Right renal cortex interstitium (tissue), 3 donors: ENCODE results near the gene PEX6. TPM values are rescaled to one million over a fixed set of nuclear protein-coding genes. Genes with fewer than 3 reads are reported as not detected.
"Not testable (repeated sequence)": the region's sequence is repeated elsewhere in the genome, so short reads cannot be mapped to it uniquely, and the experiment has no call there.

Experiments used
- DNase-seq, 3 donors: peaks; one replicate each; pipeline ENCODE4 v3.0.0-alpha.2; 2013; ENCODE audit warnings: low read depth in 3 of 3, low spot score in 2 of 3
- polyA plus RNA-seq, 3 donors: library from polyadenylated mRNA; unstranded; fragments of 120-200 nt; gene quantifications; one replicate each; pipeline ENCODE4 v1.2.1, GENCODE V29; 2013; ENCODE audit not compliant: insufficient read length in 3 of 3

Gene PEX6
- polyA plus RNA-seq, 3 donors, result 18.1 to 20.0 (median 18.7) TPM

- DNase-seq, result no peak
These were observed 26.9 kb upstream of the PEX6 start for GRCh38 chr6:43005844-43006243.

DNA sequence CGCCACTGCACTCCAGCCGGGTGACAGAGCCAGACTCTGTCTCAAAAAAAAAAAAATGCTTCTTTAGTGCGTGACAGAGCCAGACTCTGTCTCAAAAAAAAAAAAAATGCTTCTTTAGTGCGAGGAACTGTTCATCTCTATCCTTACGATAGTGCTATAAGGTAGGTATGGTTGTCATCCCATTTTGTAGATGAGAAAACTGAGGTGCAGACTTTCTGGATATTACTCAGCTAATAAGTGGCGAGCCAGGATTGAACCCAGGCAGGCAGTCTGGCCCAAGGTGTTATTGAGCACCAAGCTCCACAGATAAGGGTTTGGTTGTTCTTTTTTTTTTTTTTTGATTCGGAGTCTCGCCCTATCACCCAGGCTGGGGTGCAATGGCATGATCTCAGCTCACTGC, 22.9 kb upstream of the PEX6 start:
- DNase-seq, result no peak

GRCh38 chr6:42998205-42998604, 19.2 kb upstream of the PEX6 start:
- not testable (repeated sequence) for DNase-seq

DNA sequence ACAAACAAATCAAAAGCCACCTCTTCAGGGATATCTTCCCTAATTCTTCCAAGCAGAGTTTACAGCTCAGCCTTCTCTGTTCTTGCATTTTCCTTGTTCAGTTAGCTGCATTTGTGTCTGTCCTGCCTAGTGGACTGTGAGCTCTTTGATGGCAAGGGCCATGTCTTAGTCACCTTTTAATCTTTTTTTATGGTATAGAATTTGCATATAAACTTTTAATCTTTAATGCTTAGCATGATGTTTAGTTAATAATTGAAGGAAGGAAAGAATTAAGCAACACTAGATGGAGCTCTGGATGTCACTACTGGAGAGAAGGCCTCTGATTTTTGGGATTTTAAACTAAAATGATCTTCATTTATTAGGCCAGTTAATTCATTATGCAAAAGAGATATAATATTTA, 17.5 kb upstream of the PEX6 start:
- DNase-seq, result no peak

- no peak for DNase-seq
These were observed 14.5 kb upstream of the PEX6 start for GRCh38 chr6:42993445-42993844.

GRCh38 chr6:42989923-42990322, 10.9 kb upstream of the PEX6 start:
- no peak for DNase-seq

DNA sequence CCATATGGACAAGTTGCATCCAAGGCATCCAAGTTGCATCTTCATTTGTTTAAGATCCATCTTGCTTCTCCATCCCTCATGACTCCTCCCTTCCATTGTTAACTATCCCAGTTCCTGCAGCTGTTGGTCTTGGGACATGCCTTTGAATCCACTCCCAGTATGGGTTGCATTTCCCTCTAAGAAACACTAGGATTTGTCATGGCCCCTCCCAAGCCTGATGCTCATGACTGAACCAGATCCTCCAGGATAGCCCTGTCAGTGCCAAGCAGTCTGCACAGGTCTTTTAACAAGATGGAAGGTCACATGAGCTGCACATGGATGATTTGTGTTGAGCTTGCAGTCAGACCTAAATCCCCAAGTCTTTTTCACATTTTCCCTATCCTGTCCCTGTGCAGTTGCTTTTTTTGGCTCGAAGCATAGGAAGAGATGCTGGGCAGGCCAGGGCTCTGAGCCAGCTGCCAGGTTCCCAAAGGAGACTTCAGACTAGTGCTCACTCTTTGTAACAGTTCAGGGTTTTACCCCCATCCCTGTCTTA, 9.6 kb upstream of the PEX6 start:
- no peak for DNase-seq

DNA sequence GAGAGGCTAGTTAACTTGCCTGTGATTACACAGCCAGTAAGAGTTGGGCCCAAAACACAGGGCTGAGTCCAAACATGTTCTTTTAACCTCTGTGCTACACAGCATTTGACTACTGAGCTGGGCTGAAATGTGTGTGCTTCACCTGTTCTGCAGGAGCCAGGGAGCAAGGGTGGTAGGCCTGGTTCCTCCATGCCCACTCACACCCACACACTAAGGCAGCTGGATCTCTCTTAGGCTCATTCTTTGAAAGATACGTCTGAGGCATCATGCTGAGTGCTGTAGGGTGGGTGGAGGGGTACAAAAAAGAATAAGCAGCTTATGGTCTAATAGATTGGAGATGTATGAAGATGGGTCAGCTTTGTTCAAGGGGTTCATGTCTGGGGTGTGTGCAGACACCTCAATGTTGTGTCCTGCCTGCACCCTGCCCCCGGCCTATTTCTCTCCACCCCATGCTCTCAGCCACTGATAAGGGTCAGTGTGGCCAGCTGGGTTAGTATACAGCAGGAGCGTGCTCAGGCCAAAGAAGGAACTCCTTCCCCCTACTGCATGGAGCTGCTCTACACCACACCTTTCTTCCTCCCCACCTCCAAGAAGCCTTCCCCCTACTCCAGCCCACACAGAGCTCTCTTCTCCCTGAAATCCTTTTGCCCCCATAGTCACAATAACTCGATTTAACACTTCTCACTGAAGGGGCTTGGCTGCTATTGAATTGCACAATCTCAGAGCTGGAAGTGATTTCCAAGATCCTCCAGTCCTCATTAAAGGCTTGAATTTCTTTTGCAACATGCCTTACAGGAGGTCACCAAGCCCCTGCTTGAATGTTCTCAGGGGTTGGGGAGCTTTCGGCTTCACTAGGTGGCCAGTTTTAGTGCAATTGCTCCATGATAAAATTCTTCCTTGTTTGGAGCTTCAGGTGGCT, 8.8 kb upstream of the PEX6 start:
- DNase-seq, result no peak

GRCh38 chr6:42984924-42985475, 6.0 kb upstream of the PEX6 start:
- no peak for DNase-seq

DNA sequence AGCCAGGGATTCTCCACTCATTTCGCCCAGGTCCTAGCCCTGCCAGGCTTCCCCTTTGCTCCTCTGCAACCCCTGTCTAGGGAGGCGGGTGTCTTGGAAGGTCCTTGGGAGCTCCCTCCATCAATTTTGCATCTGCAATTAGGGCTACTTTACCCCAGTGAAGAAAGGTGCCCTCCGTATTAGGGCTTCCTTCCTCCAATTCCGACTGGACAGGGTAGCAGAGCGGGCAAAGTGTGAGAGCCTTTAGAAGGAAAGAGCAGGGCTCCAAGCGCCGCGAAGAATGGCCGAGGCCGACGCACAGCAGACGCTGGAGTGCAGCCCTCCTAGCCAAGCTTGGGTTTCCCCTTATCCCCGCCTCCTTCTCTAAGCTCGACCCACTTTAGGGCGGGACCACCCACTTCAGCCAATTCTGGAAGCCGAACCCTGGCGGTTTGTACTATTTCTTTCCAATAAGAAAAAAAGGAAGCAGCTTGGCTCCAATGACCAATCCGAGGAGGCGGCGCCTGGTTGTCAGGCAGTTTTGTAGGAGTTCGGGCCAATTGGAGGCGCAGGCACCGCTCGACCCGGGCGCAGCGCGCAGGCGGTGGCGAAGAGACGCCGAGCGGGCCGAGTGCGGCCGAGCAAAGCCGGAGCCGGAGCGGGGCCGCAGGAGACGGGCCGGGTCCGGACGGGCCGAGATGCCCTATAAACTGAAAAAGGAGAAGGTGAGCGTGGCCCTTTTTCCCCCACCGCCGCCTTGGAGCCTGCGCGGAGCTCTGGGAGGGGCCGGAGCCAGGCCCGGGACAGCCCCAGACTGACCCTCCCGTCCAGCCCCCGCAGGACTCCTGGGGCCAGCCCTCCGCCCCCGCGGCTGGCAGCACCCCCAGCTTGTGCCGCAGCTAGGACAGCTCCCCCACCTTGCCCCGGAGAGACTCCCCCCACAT, 5.3 kb upstream of the PEX6 start, which contains the start of gene PPP2R5D:
Gene PPP2R5D (plus strand): TSS at position 570 of the 923 bp plus-strand sequence. CDS start 108 bp downstream, at position 678.
- DNase-seq, result peak; percentile 92 to 97 (median 93)

GRCh38 chr6:42981836-42982235, 2.9 kb upstream of the PEX6 start:
- DNase-seq, result no peak

- DNase-seq, result no peak
These were observed 669 bp upstream of the PEX6 start for GRCh38 chr6:42979523-42980177.

DNA sequence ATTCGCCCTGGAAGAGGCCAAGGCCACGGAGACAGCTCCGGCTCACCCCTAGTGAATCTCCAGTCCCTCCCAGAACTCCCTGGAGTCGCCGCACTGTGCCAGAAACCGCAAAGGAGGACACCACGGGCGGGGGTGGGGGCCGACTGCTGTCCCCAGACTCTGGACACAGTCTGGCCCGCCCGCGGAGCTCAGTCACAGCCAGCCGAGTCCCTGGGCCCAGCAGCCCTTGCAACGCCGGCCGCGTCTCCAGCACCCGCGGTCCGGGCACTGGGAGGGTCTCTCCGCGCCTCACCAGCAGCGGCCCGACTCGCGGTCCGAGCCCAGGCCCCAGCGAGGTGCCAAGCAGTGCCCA, 518 bp downstream of the PEX6 start:
- DNase-seq, result no peak

DNA sequence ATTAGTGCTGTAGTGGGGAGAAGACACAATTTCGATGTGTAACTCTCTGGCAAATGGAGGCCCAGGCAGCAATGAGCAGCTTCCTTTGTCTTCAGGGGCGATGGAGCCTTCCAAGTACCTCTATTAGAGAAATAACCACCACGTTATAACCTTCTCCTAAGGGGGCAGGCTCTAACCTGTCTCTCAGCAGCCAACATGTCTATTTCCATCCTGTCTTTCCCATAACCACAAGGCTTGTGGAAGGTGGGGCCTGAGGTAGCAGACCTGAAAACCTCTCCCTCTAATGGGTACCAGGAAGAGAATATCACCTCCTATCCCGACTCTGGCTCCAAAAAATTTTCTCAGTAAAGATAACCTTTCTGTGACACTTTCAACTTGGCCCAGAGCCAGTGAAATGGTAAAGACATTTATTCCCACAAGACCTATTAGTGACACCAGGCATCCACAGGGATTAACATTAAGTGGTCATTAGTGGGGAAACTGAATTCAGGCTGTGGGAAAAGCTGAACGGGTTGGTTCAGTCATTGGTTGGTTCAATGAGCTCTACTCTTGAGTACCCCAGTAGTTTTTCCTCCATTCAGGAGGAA, 4.0 kb downstream of the PEX6 start:
- DNase-seq, result no peak

GRCh38 chr6:42973926-42974325, 5.1 kb downstream of the PEX6 start:
- DNase-seq, result no peak

GRCh38 chr6:42971746-42972327, 7.1 kb downstream of the PEX6 start:
- no peak for DNase-seq

DNA sequence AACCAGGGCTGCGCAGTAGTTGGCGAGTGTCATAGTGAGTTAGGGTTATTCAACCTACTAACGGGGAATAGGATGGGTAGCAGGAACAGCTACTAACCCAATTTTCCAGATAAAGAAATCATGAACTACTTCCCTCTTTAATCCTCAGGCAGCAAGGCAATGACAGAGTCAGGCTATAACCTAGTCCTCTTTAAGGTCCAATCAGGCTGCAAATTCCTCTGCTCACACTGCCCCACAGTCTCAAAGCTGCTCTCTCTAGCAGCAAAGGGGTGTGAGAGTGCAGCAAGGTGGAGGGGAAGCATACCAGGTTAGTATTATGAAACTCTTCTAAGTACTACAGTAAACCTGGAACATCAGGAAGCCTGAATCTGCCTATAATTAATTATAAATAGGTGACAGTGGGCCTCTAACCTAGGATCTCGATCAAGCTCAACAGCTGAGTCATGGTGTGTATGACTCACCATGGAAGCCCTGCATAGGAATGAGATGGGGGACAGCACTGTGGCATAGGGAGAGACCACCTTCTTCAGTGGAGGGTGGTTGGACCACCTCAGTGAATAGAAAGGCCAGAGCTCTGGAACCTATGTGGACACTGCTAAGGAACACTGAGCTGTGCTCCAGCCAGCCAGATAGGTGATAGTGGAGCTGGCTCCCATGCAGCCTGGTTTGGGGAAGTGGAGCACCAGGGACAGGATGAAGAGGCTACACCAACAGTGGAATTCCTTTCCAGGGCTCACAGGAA, 7.9 kb downstream of the PEX6 start:
- DNase-seq, result no peak

GRCh38 chr6:42969934-42970333, 9.0 kb downstream of the PEX6 start:
- DNase-seq, result no peak

GRCh38 chr6:42969431-42969830, 9.6 kb downstream of the PEX6 start:
- DNase-seq, result no peak
